PFSK-1 (cell line): ENCODE measurements around the gene LOXHD1.

ENCODE experiments used
- FOXP2 ChIP-seq: optimal IDR thresholded peaks from 2 replicates; pipeline ENCODE3; 2011; ENCODE audit warnings: borderline replicate concordance, control low read depth, inconsistent platforms; ENCODE audit not compliant: insufficient read depth; ENCODE audit errors: extremely low read length, extremely low read depth
- POLR2AphosphoS5 ChIP-seq: IDR thresholded peaks from 2 replicates; pipeline ENCODE4 v1.6.1; 2012; ENCODE audit warnings: low read depth, mild to moderate bottlenecking, control low read depth, low read length, moderate library complexity
- SIN3A ChIP-seq: IDR thresholded peaks from 2 replicates; pipeline ENCODE4 v1.6.1; 2012; ENCODE audit warnings: mild to moderate bottlenecking, low read length, moderate library complexity, borderline replicate concordance; ENCODE audit not compliant: insufficient read depth
- TAF1 ChIP-seq: IDR thresholded peaks from 2 replicates; pipeline ENCODE4 v1.6.1; 2012; ENCODE audit warnings: low read length, control low read depth, borderline replicate concordance; ENCODE audit not compliant: insufficient read depth
- TF ChIP-seq, protein P1 (sequence below), 2 experiments: IDR thresholded peaks; 2 replicates each; pipeline versions ENCODE4 v1.6.1 to v1.8.0; 2011 to 2012; ENCODE audit warnings: low read depth in 2 of 2, low read length in 2 of 2, control low read depth in 1 of 2, inconsistent platforms in 1 of 2, mild to moderate bottlenecking in 1 of 2, moderate library complexity in 1 of 2; ENCODE audit not compliant: insufficient read depth in 1 of 2

The LOXHD1 gene

DNA sequence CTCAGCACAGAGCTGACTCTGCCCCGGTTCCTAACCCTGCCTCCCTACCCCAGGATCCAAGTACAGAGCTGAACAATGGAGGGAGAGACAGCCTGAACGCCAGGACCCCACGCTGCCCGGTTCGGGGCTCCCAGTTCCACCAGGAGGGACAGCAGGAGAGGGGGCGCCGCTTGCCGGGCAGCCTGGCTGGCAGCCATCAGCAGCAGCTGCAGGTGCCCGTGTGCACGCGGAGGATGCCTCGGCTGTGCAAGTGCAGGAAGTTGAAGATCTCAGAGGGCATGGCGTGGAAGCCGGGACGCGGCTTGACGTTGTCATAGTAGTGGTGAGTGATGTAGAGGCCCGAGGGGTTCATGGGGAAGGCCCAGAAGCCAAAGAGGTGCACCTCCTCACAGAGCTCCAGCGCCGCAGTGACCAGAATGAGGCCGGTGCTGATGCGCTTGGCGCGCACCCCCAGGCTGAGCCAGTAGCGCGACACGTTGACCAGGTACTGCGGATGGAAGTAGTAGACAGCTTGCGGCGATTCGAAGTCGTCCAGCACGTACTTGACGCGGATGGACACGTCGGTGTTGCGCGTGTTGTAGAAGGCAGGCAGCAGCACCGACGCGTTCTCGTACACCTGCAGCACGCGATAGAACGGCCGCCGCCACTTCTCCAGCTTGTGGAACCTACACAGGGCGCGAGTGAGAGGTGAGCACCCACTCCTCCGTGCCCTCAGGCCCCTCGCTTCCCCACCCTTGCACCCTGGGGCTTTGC is 23.0 kb upstream of the LOXHD1 start:
- TF ChIP-seq, protein P1, sequence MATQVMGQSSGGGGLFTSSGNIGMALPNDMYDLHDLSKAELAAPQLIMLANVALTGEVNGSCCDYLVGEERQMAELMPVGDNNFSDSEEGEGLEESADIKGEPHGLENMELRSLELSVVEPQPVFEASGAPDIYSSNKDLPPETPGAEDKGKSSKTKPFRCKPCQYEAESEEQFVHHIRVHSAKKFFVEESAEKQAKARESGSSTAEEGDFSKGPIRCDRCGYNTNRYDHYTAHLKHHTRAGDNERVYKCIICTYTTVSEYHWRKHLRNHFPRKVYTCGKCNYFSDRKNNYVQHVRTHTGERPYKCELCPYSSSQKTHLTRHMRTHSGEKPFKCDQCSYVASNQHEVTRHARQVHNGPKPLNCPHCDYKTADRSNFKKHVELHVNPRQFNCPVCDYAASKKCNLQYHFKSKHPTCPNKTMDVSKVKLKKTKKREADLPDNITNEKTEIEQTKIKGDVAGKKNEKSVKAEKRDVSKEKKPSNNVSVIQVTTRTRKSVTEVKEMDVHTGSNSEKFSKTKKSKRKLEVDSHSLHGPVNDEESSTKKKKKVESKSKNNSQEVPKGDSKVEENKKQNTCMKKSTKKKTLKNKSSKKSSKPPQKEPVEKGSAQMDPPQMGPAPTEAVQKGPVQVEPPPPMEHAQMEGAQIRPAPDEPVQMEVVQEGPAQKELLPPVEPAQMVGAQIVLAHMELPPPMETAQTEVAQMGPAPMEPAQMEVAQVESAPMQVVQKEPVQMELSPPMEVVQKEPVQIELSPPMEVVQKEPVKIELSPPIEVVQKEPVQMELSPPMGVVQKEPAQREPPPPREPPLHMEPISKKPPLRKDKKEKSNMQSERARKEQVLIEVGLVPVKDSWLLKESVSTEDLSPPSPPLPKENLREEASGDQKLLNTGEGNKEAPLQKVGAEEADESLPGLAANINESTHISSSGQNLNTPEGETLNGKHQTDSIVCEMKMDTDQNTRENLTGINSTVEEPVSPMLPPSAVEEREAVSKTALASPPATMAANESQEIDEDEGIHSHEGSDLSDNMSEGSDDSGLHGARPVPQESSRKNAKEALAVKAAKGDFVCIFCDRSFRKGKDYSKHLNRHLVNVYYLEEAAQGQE (IDR thresholded peaks at IDR 0.05; ENCODE audit: insufficient read depth in 1 of 2, low read depth in 2 of 2, low read length in 2 of 2): no peak
- TF ChIP-seq SIN3A: no peak
- no peak for TF ChIP-seq FOXP2
- TF ChIP-seq TAF1: no peak
- no peak for TF ChIP-seq POLR2AphosphoS5

DNA sequence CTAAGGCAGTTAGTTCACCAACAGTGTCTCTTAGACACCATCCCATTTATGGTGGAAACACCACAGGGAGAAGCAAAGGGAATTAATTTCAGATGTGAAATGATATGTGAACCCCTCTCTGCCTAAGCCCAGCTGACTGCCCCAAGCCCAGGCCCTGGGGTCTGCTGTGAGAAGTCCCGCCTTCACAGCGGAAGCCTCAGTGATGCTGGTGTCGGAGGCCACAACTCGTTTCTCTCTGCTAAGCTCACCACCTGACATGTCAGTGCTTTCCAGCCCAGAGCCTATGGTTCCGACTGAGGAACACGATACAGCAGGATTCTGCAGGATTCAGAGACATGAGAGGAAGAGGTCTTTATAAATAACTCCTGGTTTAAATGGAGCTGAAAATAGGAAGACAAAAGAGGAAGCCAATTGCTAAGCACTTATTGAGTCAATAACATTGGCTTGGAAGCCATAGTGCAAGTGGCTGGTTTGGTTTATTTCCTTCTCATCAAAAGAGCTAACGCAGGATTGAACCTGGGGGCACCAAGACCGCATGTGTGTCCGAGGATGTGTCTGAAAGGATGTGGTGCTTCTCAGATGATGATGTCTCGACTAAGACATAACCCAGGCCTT is 21.9 kb upstream of the LOXHD1 start:
- TF ChIP-seq, protein P1 (IDR thresholded peaks at IDR 0.05; ENCODE audit: insufficient read depth in 1 of 2, low read depth in 2 of 2, low read length in 2 of 2): no peak
- TF ChIP-seq SIN3A (no peak), TAF1 (no peak), POLR2AphosphoS5 (no peak), FOXP2 (no peak)

DNA sequence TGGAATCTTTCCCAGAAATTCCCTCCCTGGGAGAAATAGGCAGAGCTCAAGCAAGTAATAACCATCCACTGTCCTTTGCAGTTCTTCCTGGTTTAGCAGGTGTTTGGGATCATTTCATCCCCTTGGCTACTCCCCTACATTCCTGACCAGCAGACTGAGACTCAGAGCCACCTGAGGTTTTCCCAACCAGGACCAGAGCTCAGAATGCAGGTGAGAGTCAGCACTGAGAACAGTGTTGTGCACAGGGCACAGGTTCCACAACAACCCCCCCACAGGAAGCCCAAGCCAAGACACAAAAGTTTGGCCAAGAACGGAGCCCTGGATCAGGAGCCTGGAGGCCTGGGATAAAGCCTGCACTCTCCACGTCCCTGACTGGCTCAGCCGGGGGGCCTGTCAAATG is 21.0 kb upstream of the LOXHD1 start:
- TF ChIP-seq TAF1: no peak
- TF ChIP-seq FOXP2: no peak
- no peak for TF ChIP-seq POLR2AphosphoS5
- TF ChIP-seq, protein P1 (IDR thresholded peaks at IDR 0.05; ENCODE audit: insufficient read depth in 1 of 2, low read depth in 2 of 2, low read length in 2 of 2): no peak
- TF ChIP-seq SIN3A: no peak

DNA sequence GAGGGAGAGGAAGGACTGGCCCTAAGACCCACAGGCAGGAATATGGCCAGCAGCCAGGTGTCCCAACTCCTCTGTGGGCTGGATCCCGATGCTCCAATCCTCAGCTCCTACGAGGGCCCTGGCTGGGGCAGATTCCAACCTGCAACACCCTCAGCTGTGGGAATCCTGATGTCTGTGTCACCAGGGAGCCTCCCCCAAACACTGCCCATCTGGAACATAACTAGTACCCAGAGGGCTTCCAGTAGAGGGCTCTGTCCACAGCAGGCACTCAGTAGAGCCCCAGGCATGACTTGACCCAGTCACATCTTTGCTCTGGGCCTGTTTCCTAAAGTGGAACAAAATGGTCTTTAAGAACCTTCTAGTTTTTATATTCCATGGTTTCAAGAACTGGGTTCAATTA is 20.6 kb upstream of the LOXHD1 start:
- TF ChIP-seq TAF1 (no peak), POLR2AphosphoS5 (no peak), FOXP2 (no peak), SIN3A (no peak)
- TF ChIP-seq, protein P1 (IDR thresholded peaks at IDR 0.05; ENCODE audit: insufficient read depth in 1 of 2, low read depth in 2 of 2, low read length in 2 of 2): no peak
